HCT116 (cell line): ENCODE measurements around the gene UTP11. TPM values are rescaled to one million over a fixed set of nuclear protein-coding genes. Genes with fewer than 3 reads are reported as not detected.

Experiments used
- ATAC-seq: fragments of 200-7000 bp; cut with Tn5 transposase; 2 replicates; pipeline ENCODE4 v1.9.1; 2020; ENCODE audit warnings: mild to moderate bottlenecking, moderate library complexity
- BruUV-seq: library from RNA; stranded (reverse); fragments of 400-500 nt; replicated peaks from 2 replicates; lab custom pipeline; 2021; lab: Mats Ljungman, UMichigan
- CTCF ChIA-PET: fragments of 300-600 bp; sonication (Branson Sonifier 250); formaldehyde crosslinking; loops from one replicate; lab custom pipeline; 2021; ENCODE audit warnings: antibody characterized with exemption; lab: Charles Lee
- POLR2A ChIA-PET: fragments of 300-600, 350-600 bp; sonication (Branson Sonifier 250); formaldehyde crosslinking; loops from one replicate; lab custom pipeline; 2021; ENCODE audit warnings: antibody characterized with exemption; lab: Charles Lee
- RAD21 ChIA-PET, 2 experiments: fragments of 300-600 bp; sonication (Branson Sonifier 250); formaldehyde crosslinking; loops; one replicate each; lab custom pipeline; 2023; ENCODE audit warnings: low total read pairs in 2 of 2; ENCODE audit not compliant: uncharacterized antibody in 2 of 2, unreplicated experiment in 2 of 2, low non-redundant PET in 1 of 2; lab: Charles Lee
- DNase-seq: peaks from one replicate; pipeline ENCODE4 v3.0.0-alpha.2; 2010; ENCODE audit warnings: low read depth, low spot score
- H2AFZ ChIP-seq: fragments of 200-600 bp; shearing (Covaris generic), sonication (generic); 2 replicates; pipeline ENCODE4 v1.6.1; 2017; ENCODE audit warnings: low read depth, mixed run types, mixed read lengths, antibody characterized with exemption, low read length; ENCODE audit not compliant: poor library complexity, severe bottlenecking
- H3K27ac ChIP-seq: 2 replicates; pipeline ENCODE4 v1.5.1; 2012; ENCODE audit warnings: low read depth, low read length
- H3K27me3 ChIP-seq: fragments of 200-600 bp; sonication (generic); 2 replicates; pipeline ENCODE4 v1.6.1; 2016; ENCODE audit warnings: mixed run types, low read length, mixed read lengths; ENCODE audit not compliant: insufficient read depth
- H3K36me3 ChIP-seq, 2 experiments: fragments of 200-500 bp in 1 of 2; fragments of 200-600 bp in 1 of 2; sonication (Bioruptor generic) in 1 of 2; sonication (generic) in 1 of 2; 2 replicates each; pipeline versions ENCODE4 v1.5.1 to v1.6.1; 2014 to 2016; ENCODE audit warnings: low read length in 2 of 2, inconsistent platforms in 1 of 2, mixed read lengths in 1 of 2, mixed run types in 1 of 2; ENCODE audit not compliant: insufficient read depth in 2 of 2, control insufficient read depth in 1 of 2
- H3K4me1 ChIP-seq, 2 experiments: fragments of 200-600 bp in 1 of 2; sonication (generic) in 1 of 2; 2 replicates each; pipeline versions ENCODE4 v1.5.1 to v1.6.1; 2012 to 2017; ENCODE audit warnings: low read length in 2 of 2, inconsistent platforms in 1 of 2, mild to moderate bottlenecking in 1 of 2, mixed read lengths in 1 of 2, mixed run types in 1 of 2, moderate library complexity in 1 of 2; ENCODE audit not compliant: insufficient read depth in 2 of 2, control insufficient read depth in 1 of 2
- H3K4me2 ChIP-seq: fragments of 200-600 bp; sonication (generic); 2 replicates; pipeline ENCODE4 v1.6.1; 2017; ENCODE audit warnings: mixed run types, low read length, mixed read lengths
- H3K4me3 ChIP-seq, 2 experiments: fragments of 200-600 bp in 1 of 2; sonication (generic) in 1 of 2; replicated peaks in 1 of 2; 2 replicates each; pipeline ENCODE4 v1.5.1; 2011 to 2016; ENCODE audit warnings: low read length in 2 of 2, control low read depth in 1 of 2, low read depth in 1 of 2, mild to moderate bottlenecking in 1 of 2, mixed read lengths in 1 of 2, mixed run types in 1 of 2
- H3K79me2 ChIP-seq: fragments of 200-600 bp; sonication (generic); 2 replicates; pipeline ENCODE4 v1.6.1; 2017; ENCODE audit warnings: mild to moderate bottlenecking, mixed run types, low read length, moderate library complexity, mixed read lengths; ENCODE audit not compliant: insufficient read depth
- H3K9ac ChIP-seq: fragments of 200-600 bp; sonication (generic); 2 replicates; pipeline ENCODE4 v1.6.1; 2016; ENCODE audit warnings: low read length, mixed read lengths
- H3K9me2 ChIP-seq: fragments of 200-600 bp; sonication (generic), shearing (Covaris generic); 2 replicates; pipeline ENCODE4 v1.6.1; 2017; ENCODE audit warnings: mixed run types, mild to moderate bottlenecking, moderate library complexity; ENCODE audit not compliant: insufficient read depth
- H3K9me3 ChIP-seq, 2 experiments: fragments of 200-500 bp in 1 of 2; fragments of 200-600 bp in 1 of 2; sonication (Bioruptor generic) in 1 of 2; sonication (generic) in 1 of 2; 2 replicates each; pipeline ENCODE4 v1.6.1; 2014 to 2017; ENCODE audit warnings: low read length in 2 of 2, mixed read lengths in 2 of 2, inconsistent platforms in 1 of 2, low read depth in 1 of 2, mild to moderate bottlenecking in 1 of 2, mixed run types in 1 of 2, moderate library complexity in 1 of 2; ENCODE audit not compliant: control insufficient read depth in 1 of 2, insufficient read depth in 1 of 2
- H4K20me1 ChIP-seq: fragments of 200-600 bp; sonication (generic), shearing (Covaris generic); 2 replicates; pipeline ENCODE4 v1.6.1; 2017; ENCODE audit warnings: mixed run types, mild to moderate bottlenecking, moderate library complexity; ENCODE audit not compliant: insufficient read depth
- EGR1 ChIP-seq: IDR thresholded peaks from 2 replicates; pipeline ENCODE4 v1.6.1; 2012; ENCODE audit warnings: low read depth
- EZH2phosphoT487 ChIP-seq: fragments of 200-600 bp; IDR thresholded peaks from 2 replicates; pipeline ENCODE4 v1.6.1; 2018; ENCODE audit warnings: antibody characterized with exemption, borderline replicate concordance
- FOSL1 ChIP-seq: IDR thresholded peaks from 2 replicates; pipeline ENCODE4 v1.6.1; 2012; ENCODE audit warnings: low read depth
- POLR2AphosphoS5 ChIP-seq: IDR thresholded peaks from 2 replicates; pipeline ENCODE4 v1.6.1; 2011; ENCODE audit warnings: mild to moderate bottlenecking, low read depth, low read length, moderate library complexity
- RAD21 ChIP-seq: IDR thresholded peaks from 2 replicates; pipeline ENCODE4 v1.6.1; 2012; ENCODE audit warnings: low read depth, mild to moderate bottlenecking
- SP1 ChIP-seq: IDR thresholded peaks from 2 replicates; pipeline ENCODE4 v1.6.1; 2012; ENCODE audit warnings: low read depth
- TCF7L2 ChIP-seq: IDR thresholded peaks from 2 replicates; pipeline ENCODE4 v1.7.0; 2011; ENCODE audit warnings: borderline replicate concordance, inconsistent platforms; ENCODE audit not compliant: insufficient read depth, insufficient read length; ENCODE audit errors: extremely low read depth
- YY1 ChIP-seq: IDR thresholded peaks from 2 replicates; pipeline ENCODE4 v1.6.1; 2011; ENCODE audit warnings: low read length, low read depth, moderate library complexity, mild to moderate bottlenecking; ENCODE audit not compliant: insufficient replicate concordance; ENCODE audit errors: extremely low read depth
- ZFX ChIP-seq: fragments of 450-650 bp; IDR thresholded peaks from 2 replicates; pipeline ENCODE4 v1.6.1; 2017
- ZNF274 ChIP-seq: fragments of 200-500 bp; sonication (Bioruptor generic); IDR thresholded peaks from 2 replicates; pipeline ENCODE4 v1.6.1; 2014; ENCODE audit warnings: mild to moderate bottlenecking, low read depth, low read length, inconsistent platforms
- intact Hi-C: fragments of 100-400 bp; cut with micrococcal nuclease; formaldehyde crosslinking; loops from 2 replicates; pipeline ENCODE4 v1.10.0; 2022
- total RNA-seq: library from RNA; stranded (reverse); gene quantifications from one replicate; pipeline ENCODE4 v1.2.1, GENCODE V29; 2021; ENCODE audit not compliant: unreplicated experiment
- TF ChIP-seq, protein P1 (sequence below): IDR thresholded peaks from 2 replicates; pipeline ENCODE4 v1.6.1; 2011; ENCODE audit warnings: mild to moderate bottlenecking, low read length, moderate library complexity; ENCODE audit not compliant: insufficient replicate concordance; ENCODE audit errors: extremely low read depth
- TF ChIP-seq, protein P2 (sequence below): IDR thresholded peaks from 2 replicates; pipeline ENCODE4 v1.6.1; 2012; ENCODE audit warnings: low read depth
- TF ChIP-seq, protein P3 (sequence below): IDR thresholded peaks from 2 replicates; pipeline ENCODE4 v1.6.1; 2012
- TF ChIP-seq, protein P4 (sequence below): IDR thresholded peaks from 2 replicates; pipeline ENCODE4 v1.6.1; 2012

UTP11 gene
- total RNA-seq, 1 experiment from 2014 or later, result 47.5 TPM

DNA sequence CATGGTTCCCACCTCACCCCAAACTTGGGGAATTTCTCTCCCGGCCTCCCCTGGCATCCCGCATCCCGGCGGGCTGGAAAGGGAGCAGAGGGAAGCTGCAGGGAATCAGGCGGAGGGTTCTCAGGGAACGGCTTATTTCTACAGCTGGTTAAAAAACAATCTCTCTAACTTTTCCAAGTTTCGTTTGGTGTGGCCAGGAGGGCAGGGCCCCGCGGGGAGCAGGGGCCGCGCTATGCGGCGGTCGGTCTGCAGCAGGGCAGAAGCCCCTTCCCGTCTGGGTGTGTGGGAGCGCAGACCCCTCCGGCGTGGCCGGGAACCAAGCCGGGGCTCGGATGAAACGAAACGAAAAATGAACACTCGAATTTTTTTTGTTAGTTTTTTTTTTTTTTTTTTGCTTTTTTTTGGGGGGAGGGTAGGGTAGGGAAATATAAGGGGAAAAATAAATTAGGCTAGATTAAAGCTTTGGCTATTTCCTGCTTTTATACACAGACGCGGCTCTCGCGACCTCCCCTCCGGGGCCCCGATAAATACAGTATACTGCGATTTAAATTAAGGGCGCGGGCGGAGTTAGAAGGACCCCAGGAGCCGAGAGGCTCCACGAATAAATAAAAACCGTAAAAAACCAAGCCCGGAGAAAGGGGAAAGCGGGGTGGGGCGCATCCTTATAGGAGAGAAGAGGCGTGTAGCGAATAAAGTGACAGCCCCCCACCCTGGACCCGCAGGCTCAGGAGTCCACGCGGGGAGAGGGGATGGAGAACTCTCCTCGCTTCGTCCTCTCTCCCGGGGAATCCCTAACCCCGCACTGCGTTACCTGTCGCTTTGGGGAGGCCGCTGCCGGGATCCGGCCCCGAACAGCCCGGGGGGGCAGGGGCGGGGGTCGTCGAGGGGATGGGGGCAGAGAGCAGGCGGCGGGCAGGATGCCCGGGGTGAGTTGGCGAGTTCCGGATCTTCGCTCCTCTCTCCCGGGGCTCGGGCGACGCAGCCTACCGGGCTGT lies 32.0 kb downstream of the UTP11 start:
- Histone ChIP-seq H4K20me1 (no peaks in the 10 kb centered on the region), H3K27ac (no peak overlapping the region), H2AFZ (no peak overlapping the region), H3K9me2 (no peaks in the 10 kb centered on the region), H3K4me2 (no peak overlapping the region), H3K9ac (no peak overlapping the region), H3K9me3 (no peaks in the 10 kb centered on the region), H3K36me3 (no peaks in the 10 kb centered on the region), H3K79me2 (no peaks in the 10 kb centered on the region), H3K4me1 (peaks cover 0 to 10% of the 10 kb centered on the region in 2 experiments; a peak in 1 of 4 replicates), H3K27me3 (no peaks in the 10 kb centered on the region), H3K4me3 (no peak overlapping the region)
- TF ChIP-seq, protein P1, sequence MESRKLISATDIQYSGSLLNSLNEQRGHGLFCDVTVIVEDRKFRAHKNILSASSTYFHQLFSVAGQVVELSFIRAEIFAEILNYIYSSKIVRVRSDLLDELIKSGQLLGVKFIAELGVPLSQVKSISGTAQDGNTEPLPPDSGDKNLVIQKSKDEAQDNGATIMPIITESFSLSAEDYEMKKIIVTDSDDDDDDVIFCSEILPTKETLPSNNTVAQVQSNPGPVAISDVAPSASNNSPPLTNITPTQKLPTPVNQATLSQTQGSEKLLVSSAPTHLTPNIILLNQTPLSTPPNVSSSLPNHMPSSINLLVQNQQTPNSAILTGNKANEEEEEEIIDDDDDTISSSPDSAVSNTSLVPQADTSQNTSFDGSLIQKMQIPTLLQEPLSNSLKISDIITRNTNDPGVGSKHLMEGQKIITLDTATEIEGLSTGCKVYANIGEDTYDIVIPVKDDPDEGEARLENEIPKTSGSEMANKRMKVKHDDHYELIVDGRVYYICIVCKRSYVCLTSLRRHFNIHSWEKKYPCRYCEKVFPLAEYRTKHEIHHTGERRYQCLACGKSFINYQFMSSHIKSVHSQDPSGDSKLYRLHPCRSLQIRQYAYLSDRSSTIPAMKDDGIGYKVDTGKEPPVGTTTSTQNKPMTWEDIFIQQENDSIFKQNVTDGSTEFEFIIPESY, result no peak
- TF ChIP-seq ZNF274, result no peak
- TF ChIP-seq, protein P2, sequence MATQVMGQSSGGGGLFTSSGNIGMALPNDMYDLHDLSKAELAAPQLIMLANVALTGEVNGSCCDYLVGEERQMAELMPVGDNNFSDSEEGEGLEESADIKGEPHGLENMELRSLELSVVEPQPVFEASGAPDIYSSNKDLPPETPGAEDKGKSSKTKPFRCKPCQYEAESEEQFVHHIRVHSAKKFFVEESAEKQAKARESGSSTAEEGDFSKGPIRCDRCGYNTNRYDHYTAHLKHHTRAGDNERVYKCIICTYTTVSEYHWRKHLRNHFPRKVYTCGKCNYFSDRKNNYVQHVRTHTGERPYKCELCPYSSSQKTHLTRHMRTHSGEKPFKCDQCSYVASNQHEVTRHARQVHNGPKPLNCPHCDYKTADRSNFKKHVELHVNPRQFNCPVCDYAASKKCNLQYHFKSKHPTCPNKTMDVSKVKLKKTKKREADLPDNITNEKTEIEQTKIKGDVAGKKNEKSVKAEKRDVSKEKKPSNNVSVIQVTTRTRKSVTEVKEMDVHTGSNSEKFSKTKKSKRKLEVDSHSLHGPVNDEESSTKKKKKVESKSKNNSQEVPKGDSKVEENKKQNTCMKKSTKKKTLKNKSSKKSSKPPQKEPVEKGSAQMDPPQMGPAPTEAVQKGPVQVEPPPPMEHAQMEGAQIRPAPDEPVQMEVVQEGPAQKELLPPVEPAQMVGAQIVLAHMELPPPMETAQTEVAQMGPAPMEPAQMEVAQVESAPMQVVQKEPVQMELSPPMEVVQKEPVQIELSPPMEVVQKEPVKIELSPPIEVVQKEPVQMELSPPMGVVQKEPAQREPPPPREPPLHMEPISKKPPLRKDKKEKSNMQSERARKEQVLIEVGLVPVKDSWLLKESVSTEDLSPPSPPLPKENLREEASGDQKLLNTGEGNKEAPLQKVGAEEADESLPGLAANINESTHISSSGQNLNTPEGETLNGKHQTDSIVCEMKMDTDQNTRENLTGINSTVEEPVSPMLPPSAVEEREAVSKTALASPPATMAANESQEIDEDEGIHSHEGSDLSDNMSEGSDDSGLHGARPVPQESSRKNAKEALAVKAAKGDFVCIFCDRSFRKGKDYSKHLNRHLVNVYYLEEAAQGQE, result no peak
- TF ChIP-seq SP1, result no peak
- no peak for TF ChIP-seq EZH2phosphoT487
- TF ChIP-seq, protein P3, sequence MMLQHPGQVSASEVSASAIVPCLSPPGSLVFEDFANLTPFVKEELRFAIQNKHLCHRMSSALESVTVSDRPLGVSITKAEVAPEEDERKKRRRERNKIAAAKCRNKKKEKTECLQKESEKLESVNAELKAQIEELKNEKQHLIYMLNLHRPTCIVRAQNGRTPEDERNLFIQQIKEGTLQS, result no peak
- TF ChIP-seq POLR2AphosphoS5, result no peak
- no peak for TF ChIP-seq RAD21
- no peak for TF ChIP-seq FOSL1
- no peak for TF ChIP-seq YY1
- TF ChIP-seq, protein P4, sequence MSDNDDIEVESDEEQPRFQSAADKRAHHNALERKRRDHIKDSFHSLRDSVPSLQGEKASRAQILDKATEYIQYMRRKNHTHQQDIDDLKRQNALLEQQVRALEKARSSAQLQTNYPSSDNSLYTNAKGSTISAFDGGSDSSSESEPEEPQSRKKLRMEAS, result no peak
- TF ChIP-seq ZFX, result no peak
- TF ChIP-seq EGR1, result no peak
- no peak for TF ChIP-seq TCF7L2
- intact Hi-C loops, result no loop called here
- CTCF ChIA-PET, result no interaction called here
- BruUV-seq, result no TSS peak
- DNase-seq, result no peak
- POLR2A ChIA-PET, result no interaction called here
- RAD21 ChIA-PET, result no interaction called here
- no peak for ATAC-seq
